K562 (cell line): ENCODE data around the gene BORCS5. TPM values are rescaled to one million over a fixed set of nuclear protein-coding genes. Genes with fewer than 3 reads are reported as not detected.
"Not testable (repeated sequence)": the region's sequence is repeated elsewhere in the genome, so short reads cannot be mapped to it uniquely, and the experiment has no call there.

Experiments
- ATAC-seq: fragments of 200-7000 bp; cut with Tn5 transposase; 3 replicates; pipeline ENCODE4 v1.9.1; 2020; ENCODE audit warnings: moderate library complexity
- BruUV-seq: library from RNA; stranded (reverse); fragments of 400-500 nt; replicated peaks from 2 replicates; lab custom pipeline; 2021; lab: Mats Ljungman, UMichigan
- CTCF ChIA-PET: fragments of 300-600 bp; formaldehyde crosslinking; extraction: SDS; loops from one replicate; lab custom pipeline; 2021; ENCODE audit warnings: low intra/inter-chr PET ratio; lab: Yijun Ruan, JAX
- POLR2A ChIA-PET: fragments of 300-600, 350-650 bp; sonication (Branson Sonifier 250); formaldehyde crosslinking; extraction: SDS; loops from one replicate; lab custom pipeline; 2021; ENCODE audit warnings: antibody characterized with exemption, inconsistent platforms; lab: Yijun Ruan, JAX
- DNase-seq, 4 experiments: peaks; one replicate each; pipeline versions ENCODE4 v3.0.0 to v3.0.0-alpha.2; 2011 to 2018; ENCODE audit warnings: low spot score in 3 of 4, mixed read lengths in 3 of 4; ENCODE audit errors: extremely low read depth in 1 of 4
- FAIRE-seq: peaks from 2 replicates; lab custom pipeline; 2011; peaks lifted over from hg19 to GRCh38; lab: Jason Lieb, UNC
- H2AFZ ChIP-seq: 2 replicates; pipeline ENCODE4 v1.6.0; 2011; ENCODE audit warnings: low read depth, low read length, control low read depth, inconsistent platforms
- H3K27ac ChIP-seq: fragments of 200-600 bp; 3 replicates; pipeline ENCODE4 v1.8.0; 2011; ENCODE audit warnings: low read depth, mild to moderate bottlenecking, control low read depth, inconsistent platforms, low read length, moderate library complexity, mixed read lengths; ENCODE audit errors: extremely low read depth
- H3K27me3 ChIP-seq, 2 experiments: fragments of 300-600 bp in 1 of 2; 2 replicates in 1 of 2; 3 replicates in 1 of 2; pipeline versions ENCODE4 v1.6.0 to v1.8.0; 2011; ENCODE audit warnings: inconsistent platforms in 2 of 2, low read length in 2 of 2, mild to moderate bottlenecking in 1 of 2, mixed read lengths in 1 of 2, moderate library complexity in 1 of 2; ENCODE audit not compliant: control insufficient read depth in 2 of 2, insufficient read depth in 2 of 2
- H3K36me3 ChIP-seq: fragments of 300-600 bp; 3 replicates; pipeline ENCODE4 v1.8.0; 2011; ENCODE audit warnings: mild to moderate bottlenecking, low read length, inconsistent platforms; ENCODE audit not compliant: control insufficient read depth, insufficient read depth
- H3K4me1 ChIP-seq, 2 experiments: fragments of 200-600 bp in 1 of 2; replicated peaks in 1 of 2; 2 replicates in 1 of 2; 3 replicates in 1 of 2; pipeline versions ENCODE4 v1.5.1 to v1.8.0; 2011; ENCODE audit warnings: inconsistent platforms in 2 of 2, low read length in 2 of 2, mild to moderate bottlenecking in 1 of 2, mixed read lengths in 1 of 2, moderate library complexity in 1 of 2; ENCODE audit not compliant: control insufficient read depth in 2 of 2, insufficient read depth in 2 of 2
- H3K4me2 ChIP-seq: 2 replicates; pipeline ENCODE4 v1.6.1; 2011; ENCODE audit warnings: low read length, control low read depth, inconsistent platforms, mixed read lengths; ENCODE audit not compliant: insufficient read depth
- H3K4me3 ChIP-seq: fragments of 200-600 bp; sonication (generic), shearing (Covaris generic); 2 replicates; pipeline ENCODE4 v1.5.1; 2016; ENCODE audit warnings: control low read depth, inconsistent platforms
- H3K79me2 ChIP-seq: fragments of 200-600 bp; 3 replicates; pipeline ENCODE4 v1.8.0; 2011; ENCODE audit warnings: low read length, inconsistent platforms; ENCODE audit not compliant: control insufficient read depth, insufficient read depth
- H3K9ac ChIP-seq, 2 experiments: 2 replicates each; pipeline versions ENCODE4 v1.6.0 to v1.6.1; 2011; ENCODE audit warnings: low read depth in 2 of 2, low read length in 2 of 2, control low read depth in 1 of 2, inconsistent platforms in 1 of 2, mild to moderate bottlenecking in 1 of 2, mixed read lengths in 1 of 2; ENCODE audit not compliant: insufficient read depth in 1 of 2
- H3K9me1 ChIP-seq: one replicate; pipeline ENCODE4 v1.6.0; 2011; ENCODE audit warnings: inconsistent platforms, mild to moderate bottlenecking, low read length, moderate library complexity; ENCODE audit not compliant: control insufficient read depth, insufficient read depth
- H3K9me3 ChIP-seq: replicated peaks from 2 replicates; pipeline ENCODE4 v1.5.1; 2011; ENCODE audit warnings: low read depth, low read length, inconsistent platforms; ENCODE audit not compliant: control insufficient read depth, insufficient read depth
- H4K20me1 ChIP-seq: replicated peaks from 2 replicates; pipeline ENCODE4 v1.6.1; 2011; ENCODE audit warnings: low read length, inconsistent platforms, mixed read lengths; ENCODE audit not compliant: control insufficient read depth, insufficient read depth
- ASH1L ChIP-seq: fragments of 450-650 bp; IDR thresholded peaks from 2 replicates; pipeline ENCODE4 v1.6.1; 2018; ENCODE audit warnings: borderline replicate concordance, mild to moderate bottlenecking, low read depth; ENCODE audit not compliant: partially characterized antibody
- CCNT2 ChIP-seq: IDR thresholded peaks from 2 replicates; pipeline ENCODE4 v1.6.1; 2011; ENCODE audit warnings: borderline replicate concordance, low read depth, mild to moderate bottlenecking, moderate library complexity, mixed read lengths, low read length; ENCODE audit not compliant: insufficient read length; ENCODE audit errors: extremely low read depth
- HNRNPH1 ChIP-seq: fragments of 200-400 bp; formaldehyde crosslinking; optimal IDR thresholded peaks from 2 replicates; pipeline ENCODE3; 2017; ENCODE audit warnings: low read depth, mild to moderate bottlenecking, low read length, moderate library complexity
- MEF2A ChIP-seq: IDR thresholded peaks from 2 replicates; pipeline ENCODE4 v1.6.1; 2011; ENCODE audit warnings: low read depth, mild to moderate bottlenecking, low read length, moderate library complexity; ENCODE audit not compliant: control insufficient read depth
- MEIS2 ChIP-seq: fragments of 450-650 bp; IDR thresholded peaks from 2 replicates; pipeline ENCODE4 v1.6.1; 2014; ENCODE audit warnings: mild to moderate bottlenecking; ENCODE audit not compliant: partially characterized antibody
- RHOXF2B ChIP-seq: fragments of 250-450 bp; sonication (Bioruptor Pico); conservative IDR thresholded peaks from 2 replicates; pipeline ENCODE4 v1.5.1; 2021
- ZNF717 ChIP-seq: fragments of 250-450 bp; sonication (Bioruptor Pico); IDR thresholded peaks from 2 replicates; pipeline ENCODE4 v1.5.0; 2021
- WGBS: fragments of 100-300 bp; shearing (Covaris generic); methylation state at CpG from one replicate; pipeline ENCODE4 v1.1.6; 2016; ENCODE audit warnings: low coverage, mixed read lengths; ENCODE audit not compliant: insufficient coverage; ENCODE audit errors: missing lambda C conversion rate; 5-methylcytosine and 5-hydroxymethylcytosine counted together
- in situ Hi-C: fragments of 300-500 bp; cut with MboI; formaldehyde crosslinking; loops from 4 replicates; pipeline ENCODE4 v1.15.0; 2018; ENCODE audit warnings: inconsistent platforms, mixed read lengths
- intact Hi-C: fragments of 100-400 bp; cut with micrococcal nuclease; formaldehyde crosslinking; loops from 2 replicates; pipeline ENCODE4 v1.14.2; 2022
- polyA plus RNA-seq, 8 experiments: library from polyadenylated mRNA; depleted of rRNA in 4 of 8; stranded (reverse) in 5 of 8; unstranded in 3 of 8; fragments of >200 nt; fragmentation: Nextera tagmentation in 2 of 8; fragmentation: Illumina TruSeq in 1 of 8; extraction: Ambion mirVana in 2 of 8; extraction: Trizol in 1 of 8; gene quantifications; 2 replicates each; pipeline versions ENCODE4 v1.2.1 to v1.2.3, GENCODE V29; 2011 to 2014; ENCODE audit warnings: inconsistent platforms in 1 of 8, missing spikeins in 1 of 8
- total RNA-seq, 7 experiments: library from RNA; depleted of rRNA in 6 of 7; stranded (reverse); fragments of >200 nt in 6 of 7; fragmentation: Illumina TruSeq in 2 of 7; extraction: Trizol in 2 of 7; gene quantifications; 2 replicates each; pipeline versions ENCODE4 v1.2.1 to v1.2.3, GENCODE V29; 2011 to 2021; ENCODE audit warnings: low replicate concordance in 1 of 7
- TF ChIP-seq, protein P1 (sequence below): fragments of 450-650 bp; formaldehyde crosslinking; IDR thresholded peaks from 2 replicates; pipeline ENCODE4 v1.4.0; 2022; ENCODE audit warnings: mild to moderate bottlenecking, moderate library complexity
- TF ChIP-seq, protein P2 (sequence below): fragments of 450-650 bp; conservative IDR thresholded peaks from 2 replicates; pipeline ENCODE4 v1.6.1; 2016; ENCODE audit warnings: missing genetic modification characterization, low read depth, mild to moderate bottlenecking, missing compliant biosample characterization, moderate library complexity

Gene BORCS5
- total and polyA plus RNA-seq, 9 of the 15 experiments (the other 6 are each of a cell fraction or from before 2014, with no cell fraction given): 0.31 to 12.4 (median 6.6) TPM

DNA sequence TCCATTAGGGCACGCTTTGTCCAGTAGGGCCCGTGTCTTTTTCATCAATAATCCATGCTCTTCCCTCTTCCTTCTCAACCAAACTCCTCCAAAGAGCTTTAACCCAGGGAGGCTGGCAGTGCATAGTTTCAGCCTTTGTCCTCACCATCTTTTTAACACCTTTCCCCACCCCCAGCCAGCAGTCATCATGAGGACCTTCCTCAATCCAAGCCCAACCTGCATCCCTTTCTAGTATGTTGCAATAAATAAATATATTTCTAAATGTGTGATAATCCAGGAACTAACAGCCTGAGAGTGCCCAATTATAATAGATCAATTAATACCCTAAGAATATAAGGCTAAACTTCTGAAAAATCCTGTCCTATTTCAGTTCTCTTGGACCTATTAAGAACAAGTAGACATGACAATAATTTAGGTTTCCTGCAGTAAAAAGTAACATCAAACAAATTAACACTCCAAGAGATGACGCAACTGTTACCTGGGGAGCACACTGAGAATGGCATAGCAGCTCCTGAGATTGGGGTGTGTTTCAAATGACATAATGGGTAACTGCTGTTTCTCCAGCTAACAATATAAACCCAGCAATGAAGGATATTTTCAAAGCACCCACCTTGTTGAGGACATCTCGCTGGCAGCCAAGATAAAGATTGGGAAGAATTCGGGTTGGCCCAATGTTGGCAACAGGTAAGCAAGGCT lies 143.2 kb downstream of the BORCS5 start (continued):
- TF ChIP-seq, protein P1, sequence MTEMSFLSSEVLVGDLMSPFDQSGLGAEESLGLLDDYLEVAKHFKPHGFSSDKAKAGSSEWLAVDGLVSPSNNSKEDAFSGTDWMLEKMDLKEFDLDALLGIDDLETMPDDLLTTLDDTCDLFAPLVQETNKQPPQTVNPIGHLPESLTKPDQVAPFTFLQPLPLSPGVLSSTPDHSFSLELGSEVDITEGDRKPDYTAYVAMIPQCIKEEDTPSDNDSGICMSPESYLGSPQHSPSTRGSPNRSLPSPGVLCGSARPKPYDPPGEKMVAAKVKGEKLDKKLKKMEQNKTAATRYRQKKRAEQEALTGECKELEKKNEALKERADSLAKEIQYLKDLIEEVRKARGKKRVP: no peak
- no peak for TF ChIP-seq MEF2A

DNA sequence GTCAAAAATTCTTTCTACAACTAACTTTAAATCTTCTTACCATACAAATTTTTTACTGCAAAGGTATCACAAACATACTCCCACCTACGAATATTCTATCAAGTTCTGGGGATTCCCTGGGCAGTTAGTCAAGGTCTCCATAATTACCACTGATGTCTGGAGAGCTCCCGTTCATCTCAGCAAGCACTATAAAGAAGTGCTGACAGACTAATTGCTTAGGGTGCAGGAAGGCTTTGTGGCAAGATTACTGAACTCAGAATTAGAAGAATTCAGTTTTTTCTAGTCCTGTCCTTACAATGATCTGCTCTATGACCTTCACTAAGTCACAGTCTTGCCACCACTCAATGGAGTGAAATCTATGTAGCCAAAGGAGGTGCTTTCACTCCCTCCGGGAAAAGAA lies 144.2 kb downstream of the BORCS5 start:
- Histone ChIP-seq H3K9ac (no peak overlapping the region), H3K27ac (no peak overlapping the region), H3K4me1 (peaks cover 3 to 13% of the 10 kb centered on the region in 2 experiments; a peak in 3 of 5 replicates), H4K20me1 (peaks cover 4% of the 10 kb centered on the region), H2AFZ (no peak overlapping the region), H3K4me3 (no peak overlapping the region), H3K36me3 (no peaks in the 10 kb centered on the region), H3K4me2 (no peak overlapping the region), H3K9me3 (no peaks in the 10 kb centered on the region), H3K9me1 (no peaks in the 10 kb centered on the region), H3K79me2 (peaks cover 10% of the 10 kb centered on the region; the same call in 2 of the 3 replicates), H3K27me3 (no peaks in the 10 kb centered on the region)
- FAIRE-seq (no peak), DNase-seq (no peak), ATAC-seq (no peak)
- ChIA-PET CTCF (no interaction called here), POLR2A (interaction anchor here (0.6 kb wide), 1 partner anchor 10 kb away, joined by 3 read pairs; no protein-coding TSS in a partner anchor)
- intact Hi-C loops (no loop called here), in situ Hi-C loops (no loop called here)
- no peak for TF ChIP-seq RHOXF2B
- no peak for TF ChIP-seq HNRNPH1
- no peak for TF ChIP-seq ASH1L
- peak; percentile 37 for TF ChIP-seq MEIS2
- no peak for TF ChIP-seq CCNT2
- no peak for TF ChIP-seq ZNF717
- TF ChIP-seq, protein P2, sequence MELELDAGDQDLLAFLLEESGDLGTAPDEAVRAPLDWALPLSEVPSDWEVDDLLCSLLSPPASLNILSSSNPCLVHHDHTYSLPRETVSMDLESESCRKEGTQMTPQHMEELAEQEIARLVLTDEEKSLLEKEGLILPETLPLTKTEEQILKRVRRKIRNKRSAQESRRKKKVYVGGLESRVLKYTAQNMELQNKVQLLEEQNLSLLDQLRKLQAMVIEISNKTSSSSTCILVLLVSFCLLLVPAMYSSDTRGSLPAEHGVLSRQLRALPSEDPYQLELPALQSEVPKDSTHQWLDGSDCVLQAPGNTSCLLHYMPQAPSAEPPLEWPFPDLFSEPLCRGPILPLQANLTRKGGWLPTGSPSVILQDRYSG: no peak
- BruUV-seq: no TSS peak
- whole genome bisulfite sequencing: 46% methylated on average over 3 of the region's 3 CpGs

DNA sequence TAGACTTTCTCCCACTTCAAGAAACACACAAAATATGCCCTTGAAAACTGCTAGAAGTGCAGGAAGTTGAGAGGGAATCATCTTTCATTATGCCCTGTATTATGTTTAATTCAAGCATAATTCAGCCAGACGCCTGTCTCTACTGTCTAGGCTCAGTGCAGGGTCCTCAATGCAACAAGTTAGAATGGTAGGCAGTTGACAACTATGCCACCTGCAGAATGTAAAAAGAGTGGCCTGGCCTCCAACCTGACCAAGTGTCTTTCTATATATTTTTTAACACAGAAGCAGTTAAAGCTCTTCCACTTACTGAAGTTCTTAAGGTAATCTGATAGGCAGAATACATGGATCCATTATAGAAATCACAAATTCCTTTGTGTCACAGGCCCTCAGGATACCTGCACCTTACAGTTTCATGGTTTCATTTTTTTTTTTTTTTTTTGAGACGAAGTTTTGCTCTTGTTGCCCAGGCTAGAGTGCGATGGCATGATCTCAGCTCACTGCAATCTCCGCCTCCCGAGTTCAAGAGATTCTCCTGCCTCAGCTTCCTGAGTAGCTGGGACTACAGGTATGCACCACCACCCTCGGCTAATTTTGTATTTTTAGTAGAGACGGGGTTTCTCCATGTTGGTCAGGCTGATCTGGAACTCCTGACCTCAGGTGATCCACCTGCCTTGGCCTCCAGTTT lies 145.4 kb downstream of the BORCS5 start:
- H3K4me3 ChIP-seq, ATAC-seq, H3K9me3 ChIP-seq, BruUV-seq, H3K4me2 ChIP-seq, H3K36me3 ChIP-seq, FAIRE-seq, H3K9ac ChIP-seq, H3K27me3 ChIP-seq, POLR2A ChIA-PET, intact Hi-C loops, H4K20me1 ChIP-seq, H2AFZ ChIP-seq, DNase-seq, H3K9me1 ChIP-seq, in situ Hi-C loops, H3K27ac ChIP-seq: not testable (repeated sequence)
- WGBS: 78% methylated on average over 3 of the region's 7 CpGs
- Histone ChIP-seq H3K4me1 (peaks cover 3 to 18% of the 10 kb centered on the region in 2 experiments; a peak in 3 of 5 replicates), H3K79me2 (peaks cover 16% of the 10 kb centered on the region)
- CTCF ChIA-PET: interaction anchor here (0.7 kb wide), 1 partner anchor 202 kb away, joined by 5 read pairs; no protein-coding TSS in a partner anchor
